ENCODE data around the gene MED22. TPM values are rescaled to one million over a fixed set of nuclear protein-coding genes. Genes with fewer than 3 reads are reported as not detected.

The MED22 gene
- total and polyA plus RNA-seq, 2 experiments from 2014 or later, result 20.9 to 85.7 TPM

DNA sequence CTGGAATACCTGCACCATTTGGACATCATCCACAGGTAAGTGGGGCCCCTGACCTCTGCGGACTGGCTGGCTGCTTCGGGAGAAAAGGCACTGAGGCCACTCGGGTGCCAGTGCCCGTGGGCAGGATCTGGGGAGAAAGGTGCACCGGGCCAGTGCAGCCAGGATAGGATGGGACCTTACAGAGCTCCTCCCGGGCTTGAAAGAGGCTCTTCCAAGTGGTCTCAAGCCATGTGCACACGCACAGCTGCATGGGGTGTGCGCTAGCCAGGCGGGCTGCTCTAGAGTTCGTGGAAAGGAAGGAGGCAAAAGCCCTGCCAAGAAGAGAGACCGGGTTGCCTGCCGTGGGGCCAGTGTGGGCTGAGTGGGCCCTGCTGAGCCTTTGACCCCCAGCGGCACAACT, 41.6 kb upstream of the MED22 start:
- Histone ChIP-seq H3K4me1 (ENCODE audit: insufficient read depth) (no peaks in the 10 kb centered on the region), H3K27me3 (ENCODE audit: insufficient read depth) (no peaks in the 10 kb centered on the region), H2AFZ (no peak overlapping the region), H3F3A (replicated peaks; ENCODE audit: low read depth) (no peaks in the 10 kb centered on the region), H3K9me2 (ENCODE audit: insufficient read depth) (no peaks in the 10 kb centered on the region), H3K27ac (ENCODE audit: low read depth) (no peak overlapping the region), H3K4me2 (no peak overlapping the region), H3K36me3 (ENCODE audit: insufficient read depth) (no peaks in the 10 kb centered on the region), H4K20me1 (replicated peaks; ENCODE audit: insufficient read depth) (no peaks in the 10 kb centered on the region), H3K4me3 (no peak overlapping the region), H3K79me2 (replicated peaks; ENCODE audit: insufficient read depth) (no peaks in the 10 kb centered on the region)
- no peak for TF ChIP-seq NANOG (IDR thresholded peaks at IDR 0.05; ENCODE audit: borderline replicate concordance)
- TF ChIP-seq, protein P1, sequence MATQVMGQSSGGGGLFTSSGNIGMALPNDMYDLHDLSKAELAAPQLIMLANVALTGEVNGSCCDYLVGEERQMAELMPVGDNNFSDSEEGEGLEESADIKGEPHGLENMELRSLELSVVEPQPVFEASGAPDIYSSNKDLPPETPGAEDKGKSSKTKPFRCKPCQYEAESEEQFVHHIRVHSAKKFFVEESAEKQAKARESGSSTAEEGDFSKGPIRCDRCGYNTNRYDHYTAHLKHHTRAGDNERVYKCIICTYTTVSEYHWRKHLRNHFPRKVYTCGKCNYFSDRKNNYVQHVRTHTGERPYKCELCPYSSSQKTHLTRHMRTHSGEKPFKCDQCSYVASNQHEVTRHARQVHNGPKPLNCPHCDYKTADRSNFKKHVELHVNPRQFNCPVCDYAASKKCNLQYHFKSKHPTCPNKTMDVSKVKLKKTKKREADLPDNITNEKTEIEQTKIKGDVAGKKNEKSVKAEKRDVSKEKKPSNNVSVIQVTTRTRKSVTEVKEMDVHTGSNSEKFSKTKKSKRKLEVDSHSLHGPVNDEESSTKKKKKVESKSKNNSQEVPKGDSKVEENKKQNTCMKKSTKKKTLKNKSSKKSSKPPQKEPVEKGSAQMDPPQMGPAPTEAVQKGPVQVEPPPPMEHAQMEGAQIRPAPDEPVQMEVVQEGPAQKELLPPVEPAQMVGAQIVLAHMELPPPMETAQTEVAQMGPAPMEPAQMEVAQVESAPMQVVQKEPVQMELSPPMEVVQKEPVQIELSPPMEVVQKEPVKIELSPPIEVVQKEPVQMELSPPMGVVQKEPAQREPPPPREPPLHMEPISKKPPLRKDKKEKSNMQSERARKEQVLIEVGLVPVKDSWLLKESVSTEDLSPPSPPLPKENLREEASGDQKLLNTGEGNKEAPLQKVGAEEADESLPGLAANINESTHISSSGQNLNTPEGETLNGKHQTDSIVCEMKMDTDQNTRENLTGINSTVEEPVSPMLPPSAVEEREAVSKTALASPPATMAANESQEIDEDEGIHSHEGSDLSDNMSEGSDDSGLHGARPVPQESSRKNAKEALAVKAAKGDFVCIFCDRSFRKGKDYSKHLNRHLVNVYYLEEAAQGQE (IDR thresholded peaks at IDR 0.05; ENCODE audit: unreplicated experiment), result no peak
- no peak for TF ChIP-seq EZH2 (IDR thresholded peaks at IDR 0.05; ENCODE audit: low read depth, unreplicated experiment)
- TF ChIP-seq POLR2AphosphoS5 (IDR thresholded peaks at IDR 0.05; ENCODE audit: low read depth), result no peak
- TF ChIP-seq STAT1 (IDR thresholded peaks at IDR 0.05; ENCODE audit: unreplicated experiment), result no peak
- TF ChIP-seq, protein P2, sequence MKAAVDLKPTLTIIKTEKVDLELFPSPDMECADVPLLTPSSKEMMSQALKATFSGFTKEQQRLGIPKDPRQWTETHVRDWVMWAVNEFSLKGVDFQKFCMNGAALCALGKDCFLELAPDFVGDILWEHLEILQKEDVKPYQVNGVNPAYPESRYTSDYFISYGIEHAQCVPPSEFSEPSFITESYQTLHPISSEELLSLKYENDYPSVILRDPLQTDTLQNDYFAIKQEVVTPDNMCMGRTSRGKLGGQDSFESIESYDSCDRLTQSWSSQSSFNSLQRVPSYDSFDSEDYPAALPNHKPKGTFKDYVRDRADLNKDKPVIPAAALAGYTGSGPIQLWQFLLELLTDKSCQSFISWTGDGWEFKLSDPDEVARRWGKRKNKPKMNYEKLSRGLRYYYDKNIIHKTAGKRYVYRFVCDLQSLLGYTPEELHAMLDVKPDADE (IDR thresholded peaks at IDR 0.05), result no peak
- TF ChIP-seq ZNF331 (CRISPR knock-in tag; IDR thresholded peaks at IDR 0.05; ENCODE audit: low read depth), result no peak
- TF ChIP-seq EZH2phosphoT487 (IDR thresholded peaks at IDR 0.05; ENCODE audit: unreplicated experiment), result no peak
- TF ChIP-seq ZNF114 (CRISPR knock-in tag; IDR thresholded peaks at IDR 0.05), result no peak
- TF ChIP-seq, protein P3, sequence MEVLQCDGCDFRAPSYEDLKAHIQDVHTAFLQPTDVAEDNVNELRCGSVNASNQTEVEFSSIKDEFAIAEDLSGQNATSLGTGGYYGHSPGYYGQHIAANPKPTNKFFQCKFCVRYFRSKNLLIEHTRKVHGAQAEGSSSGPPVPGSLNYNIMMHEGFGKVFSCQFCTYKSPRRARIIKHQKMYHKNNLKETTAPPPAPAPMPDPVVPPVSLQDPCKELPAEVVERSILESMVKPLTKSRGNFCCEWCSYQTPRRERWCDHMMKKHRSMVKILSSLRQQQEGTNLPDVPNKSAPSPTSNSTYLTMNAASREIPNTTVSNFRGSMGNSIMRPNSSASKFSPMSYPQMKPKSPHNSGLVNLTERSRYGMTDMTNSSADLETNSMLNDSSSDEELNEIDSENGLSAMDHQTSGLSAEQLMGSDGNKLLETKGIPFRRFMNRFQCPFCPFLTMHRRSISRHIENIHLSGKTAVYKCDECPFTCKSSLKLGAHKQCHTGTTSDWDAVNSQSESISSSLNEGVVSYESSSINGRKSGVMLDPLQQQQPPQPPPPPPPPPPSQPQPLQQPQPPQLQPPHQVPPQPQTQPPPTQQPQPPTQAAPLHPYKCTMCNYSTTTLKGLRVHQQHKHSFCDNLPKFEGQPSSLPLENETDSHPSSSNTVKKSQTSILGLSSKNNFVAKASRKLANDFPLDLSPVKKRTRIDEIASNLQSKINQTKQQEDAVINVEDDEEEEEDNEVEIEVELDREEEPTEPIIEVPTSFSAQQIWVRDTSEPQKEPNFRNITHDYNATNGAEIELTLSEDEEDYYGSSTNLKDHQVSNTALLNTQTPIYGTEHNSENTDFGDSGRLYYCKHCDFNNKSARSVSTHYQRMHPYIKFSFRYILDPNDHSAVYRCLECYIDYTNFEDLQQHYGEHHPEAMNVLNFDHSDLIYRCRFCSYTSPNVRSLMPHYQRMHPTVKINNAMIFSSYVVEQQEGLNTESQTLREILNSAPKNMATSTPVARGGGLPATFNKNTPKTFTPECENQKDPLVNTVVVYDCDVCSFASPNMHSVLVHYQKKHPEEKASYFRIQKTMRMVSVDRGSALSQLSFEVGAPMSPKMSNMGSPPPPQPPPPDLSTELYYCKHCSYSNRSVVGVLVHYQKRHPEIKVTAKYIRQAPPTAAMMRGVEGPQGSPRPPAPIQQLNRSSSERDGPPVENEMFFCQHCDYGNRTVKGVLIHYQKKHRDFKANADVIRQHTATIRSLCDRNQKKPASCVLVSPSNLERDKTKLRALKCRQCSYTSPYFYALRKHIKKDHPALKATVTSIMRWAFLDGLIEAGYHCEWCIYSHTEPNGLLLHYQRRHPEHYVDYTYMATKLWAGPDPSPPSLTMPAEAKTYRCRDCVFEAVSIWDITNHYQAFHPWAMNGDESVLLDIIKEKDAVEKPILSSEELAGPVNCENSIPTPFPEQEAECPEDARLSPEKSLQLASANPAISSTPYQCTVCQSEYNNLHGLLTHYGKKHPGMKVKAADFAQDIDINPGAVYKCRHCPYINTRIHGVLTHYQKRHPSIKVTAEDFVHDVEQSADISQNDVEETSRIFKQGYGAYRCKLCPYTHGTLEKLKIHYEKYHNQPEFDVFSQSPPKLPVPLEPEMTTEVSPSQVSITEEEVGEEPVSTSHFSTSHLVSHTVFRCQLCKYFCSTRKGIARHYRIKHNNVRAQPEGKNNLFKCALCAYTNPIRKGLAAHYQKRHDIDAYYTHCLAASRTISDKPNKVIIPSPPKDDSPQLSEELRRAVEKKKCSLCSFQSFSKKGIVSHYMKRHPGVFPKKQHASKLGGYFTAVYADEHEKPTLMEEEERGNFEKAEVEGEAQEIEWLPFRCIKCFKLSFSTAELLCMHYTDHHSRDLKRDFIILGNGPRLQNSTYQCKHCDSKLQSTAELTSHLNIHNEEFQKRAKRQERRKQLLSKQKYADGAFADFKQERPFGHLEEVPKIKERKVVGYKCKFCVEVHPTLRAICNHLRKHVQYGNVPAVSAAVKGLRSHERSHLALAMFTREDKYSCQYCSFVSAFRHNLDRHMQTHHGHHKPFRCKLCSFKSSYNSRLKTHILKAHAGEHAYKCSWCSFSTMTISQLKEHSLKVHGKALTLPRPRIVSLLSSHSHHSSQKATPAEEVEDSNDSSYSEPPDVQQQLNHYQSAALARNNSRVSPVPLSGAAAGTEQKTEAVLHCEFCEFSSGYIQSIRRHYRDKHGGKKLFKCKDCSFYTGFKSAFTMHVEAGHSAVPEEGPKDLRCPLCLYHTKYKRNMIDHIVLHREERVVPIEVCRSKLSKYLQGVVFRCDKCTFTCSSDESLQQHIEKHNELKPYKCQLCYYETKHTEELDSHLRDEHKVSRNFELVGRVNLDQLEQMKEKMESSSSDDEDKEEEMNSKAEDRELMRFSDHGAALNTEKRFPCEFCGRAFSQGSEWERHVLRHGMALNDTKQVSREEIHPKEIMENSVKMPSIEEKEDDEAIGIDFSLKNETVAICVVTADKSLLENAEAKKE (CRISPR knock-in tag; IDR thresholded peaks at IDR 0.05), result no peak
- no peak for TF ChIP-seq JUNB (IDR thresholded peaks at IDR 0.05; ENCODE audit: unreplicated experiment)
- TF ChIP-seq CREB1 (CRISPR knock-in tag; IDR thresholded peaks at IDR 0.05; ENCODE audit: low read depth), result no peak
- TF ChIP-seq, protein P4, sequence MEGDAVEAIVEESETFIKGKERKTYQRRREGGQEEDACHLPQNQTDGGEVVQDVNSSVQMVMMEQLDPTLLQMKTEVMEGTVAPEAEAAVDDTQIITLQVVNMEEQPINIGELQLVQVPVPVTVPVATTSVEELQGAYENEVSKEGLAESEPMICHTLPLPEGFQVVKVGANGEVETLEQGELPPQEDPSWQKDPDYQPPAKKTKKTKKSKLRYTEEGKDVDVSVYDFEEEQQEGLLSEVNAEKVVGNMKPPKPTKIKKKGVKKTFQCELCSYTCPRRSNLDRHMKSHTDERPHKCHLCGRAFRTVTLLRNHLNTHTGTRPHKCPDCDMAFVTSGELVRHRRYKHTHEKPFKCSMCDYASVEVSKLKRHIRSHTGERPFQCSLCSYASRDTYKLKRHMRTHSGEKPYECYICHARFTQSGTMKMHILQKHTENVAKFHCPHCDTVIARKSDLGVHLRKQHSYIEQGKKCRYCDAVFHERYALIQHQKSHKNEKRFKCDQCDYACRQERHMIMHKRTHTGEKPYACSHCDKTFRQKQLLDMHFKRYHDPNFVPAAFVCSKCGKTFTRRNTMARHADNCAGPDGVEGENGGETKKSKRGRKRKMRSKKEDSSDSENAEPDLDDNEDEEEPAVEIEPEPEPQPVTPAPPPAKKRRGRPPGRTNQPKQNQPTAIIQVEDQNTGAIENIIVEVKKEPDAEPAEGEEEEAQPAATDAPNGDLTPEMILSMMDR (conservative IDR thresholded peaks at IDR 0.05; ENCODE audit: low read depth in 2 of 2), result no peak
- ATAC-seq (no peak), DNase-seq (ENCODE audit: low spot score) (no peak)
- H3K36me3 Mint-ChIP-seq (ENCODE audit: low read depth), result no peaks in the 10 kb centered on the region
- H3K27me3 Mint-ChIP-seq (ENCODE audit: insufficient read depth, low read depth, poor library complexity), result peaks cover 11% of the 10 kb centered on the region
- no peaks in the 10 kb centered on the region for H3K4me1 Mint-ChIP-seq
- no peak overlapping the region for H3K27ac Mint-ChIP-seq
- H3K4me3 Mint-ChIP-seq, result no peak overlapping the region
- H3K9me3 Mint-ChIP-seq, result peaks cover 16% of the 10 kb centered on the region
